GM18507 (cell line): ENCODE data around the gene TSPAN2.
A peak's percentile ranks its signal among the peaks of the same experiment; 100 is the strongest.

Source experiments
- DNase-seq: peaks from one replicate; pipeline ENCODE4 v3.0.0; 2011; ENCODE audit warnings: low read depth; ENCODE audit not compliant: insufficient read length; ENCODE audit errors: extremely low spot score
- FAIRE-seq: peaks from 2 replicates; lab custom pipeline; 2011; peaks lifted over from hg19 to GRCh38; lab: Jason Lieb, UNC

TSPAN2 gene

DNA sequence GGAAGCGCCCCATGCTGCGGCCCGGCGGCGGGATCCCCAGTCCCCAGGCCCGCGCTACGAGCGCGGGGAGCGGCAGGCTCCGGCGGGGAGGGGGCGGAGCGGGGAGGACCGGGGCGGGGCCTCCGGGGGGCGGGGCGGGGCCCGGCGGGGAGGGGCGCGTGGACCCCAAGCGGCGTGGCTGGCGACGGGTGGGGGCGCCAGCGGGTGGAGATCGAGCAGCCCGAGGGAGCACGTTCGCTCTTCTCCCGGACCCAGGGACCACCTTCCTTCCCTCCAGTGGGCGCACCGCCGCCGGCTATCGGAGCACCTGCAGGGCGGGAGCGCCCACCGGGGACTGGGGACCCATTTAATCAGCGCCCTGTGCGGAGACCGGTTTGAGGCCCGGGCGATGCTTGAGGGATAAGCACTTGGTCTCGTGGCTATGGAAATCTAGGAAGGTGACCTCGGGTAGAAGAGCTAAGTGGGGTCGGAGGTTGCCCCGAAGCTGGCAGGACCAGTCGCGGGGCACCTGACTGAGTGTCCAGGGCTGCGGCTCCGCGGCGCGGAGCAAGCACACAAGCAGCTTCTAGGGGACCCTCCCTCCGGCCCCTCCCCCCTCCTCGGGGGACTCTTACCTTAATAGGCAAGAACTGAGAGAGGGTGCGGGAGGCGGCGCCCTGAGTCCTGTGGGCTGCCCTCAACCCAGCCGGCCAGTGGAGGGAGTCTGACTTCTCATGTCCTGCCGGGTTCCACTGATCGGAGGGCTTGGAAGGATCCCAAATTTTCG lies at the start of gene TSPAN2:
Gene TSPAN2, minus strand, starts transcription at position 84 of the 766 bp plus-strand sequence. Its CDS starts 71 bp downstream, at position 13.
- DNase-seq (no peak), FAIRE-seq (no peak)

- FAIRE-seq = peak; percentile 81
Observed at GRCh38 chr1:115138973-115139372, 49.7 kb upstream of the TSPAN2 start.

DNA sequence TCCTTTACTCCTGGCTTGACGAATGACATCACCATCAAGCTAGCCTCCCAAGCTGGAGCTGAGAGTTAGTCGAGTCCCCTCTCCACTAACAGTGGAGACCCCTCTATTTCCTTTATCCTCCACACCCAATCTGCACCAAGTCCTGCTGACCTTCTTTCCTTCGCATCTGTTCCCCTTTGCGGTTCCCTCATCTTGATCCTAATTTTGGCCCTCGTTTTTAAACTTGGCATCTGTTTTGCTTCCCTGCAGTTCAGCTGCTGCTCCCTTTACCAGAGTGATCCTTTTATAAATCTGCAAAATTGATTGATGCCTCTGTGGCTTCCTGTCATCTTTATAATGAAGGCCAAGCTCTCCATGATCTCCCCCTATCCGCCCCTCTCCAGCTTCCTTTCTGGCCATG lies 49.0 kb upstream of the TSPAN2 start:
- no peak for FAIRE-seq
- DNase-seq = no peak

More at GRCh38 chr1:115138973-115139372, 49.7 kb upstream of the TSPAN2 start:
- peak; percentile 46 for DNase-seq

GRCh38 chr1:115137191-115137590 lies 47.9 kb upstream of the TSPAN2 start:
- no peak for FAIRE-seq

GRCh38 chr1:115136706-115137105 lies 47.4 kb upstream of the TSPAN2 start:
- DNase-seq (no peak), FAIRE-seq (no peak)

More at GRCh38 chr1:115137191-115137590, 47.9 kb upstream of the TSPAN2 start:
- DNase-seq = no peak

DNA sequence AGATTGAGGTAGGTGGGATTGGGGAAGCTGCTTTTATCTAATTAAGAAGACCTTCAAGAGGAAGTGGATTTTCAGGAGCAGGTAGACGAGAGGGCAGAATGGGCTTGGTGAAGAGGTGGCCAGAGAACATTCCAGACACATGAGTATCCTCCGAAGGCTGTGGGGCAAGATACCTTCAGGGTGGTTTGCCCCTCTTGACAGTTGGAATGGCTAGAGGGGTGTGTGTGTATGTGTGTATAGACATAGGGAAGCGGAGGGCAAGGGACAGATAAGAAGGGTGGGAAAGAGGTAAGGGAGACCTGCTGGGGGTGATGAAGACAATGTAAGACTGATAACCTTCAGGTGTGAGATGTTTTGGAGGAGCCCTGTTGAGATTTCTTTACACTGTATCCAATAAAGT lies 46.8 kb upstream of the TSPAN2 start:
- no peak for DNase-seq
- no peak for FAIRE-seq

- DNase-seq (no peak), FAIRE-seq (no peak)
Observed at GRCh38 chr1:115135681-115136080, 46.4 kb upstream of the TSPAN2 start.

DNA sequence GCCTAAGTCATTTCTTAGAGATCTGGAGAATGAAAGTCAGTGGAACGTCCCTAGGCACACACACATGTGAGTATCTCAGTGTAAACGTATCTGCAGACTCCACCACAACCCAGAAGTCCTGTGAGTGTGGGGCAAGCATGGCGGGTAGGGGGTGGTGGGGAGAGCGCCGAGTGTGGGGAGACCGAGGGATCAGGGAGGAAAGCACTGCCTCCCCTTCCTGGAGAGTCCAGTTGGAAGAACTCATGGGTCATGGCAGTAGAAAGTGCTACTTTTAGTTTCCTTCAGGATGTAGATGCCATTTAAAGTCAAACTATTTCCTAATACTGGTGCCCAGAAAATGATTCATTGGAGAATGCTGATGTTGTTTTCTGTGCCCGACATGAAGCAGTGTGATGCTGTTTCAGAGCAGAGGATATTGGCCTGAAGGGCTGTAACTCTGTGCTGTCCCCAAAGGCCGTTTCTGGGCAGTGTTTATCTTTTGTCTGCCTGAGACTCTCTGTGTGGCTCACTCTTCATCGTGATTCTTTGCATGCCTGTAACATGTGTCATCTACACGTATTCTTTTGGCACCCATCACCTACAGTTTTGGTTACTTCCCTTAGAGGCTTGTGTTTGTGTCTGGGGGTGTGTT lies 45.7 kb upstream of the TSPAN2 start:
- FAIRE-seq (no peak), DNase-seq (no peak)

- no peak for FAIRE-seq
- no peak for DNase-seq
Observed at GRCh38 chr1:115134231-115134630, 44.9 kb upstream of the TSPAN2 start.

DNA sequence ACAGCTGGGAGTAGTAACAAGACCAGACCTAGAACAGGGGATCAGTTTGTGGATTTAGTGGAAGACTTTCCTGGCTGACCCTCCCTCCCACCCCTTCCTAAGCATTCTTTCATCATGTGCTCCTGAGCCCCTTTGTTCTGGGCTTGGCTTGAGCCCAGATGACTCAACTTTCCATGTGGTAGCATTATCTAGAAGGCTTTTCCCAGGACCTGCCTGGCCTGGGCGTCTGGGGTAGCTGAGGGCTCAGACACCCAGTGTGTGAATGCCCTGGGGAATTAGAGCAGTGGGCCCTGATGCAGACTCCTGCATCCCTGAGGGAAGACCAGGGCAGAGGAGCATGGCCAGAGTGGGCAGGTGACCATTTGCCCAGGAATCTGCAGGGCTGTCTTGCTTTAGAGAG lies 44.1 kb upstream of the TSPAN2 start:
- no peak for DNase-seq
- FAIRE-seq = no peak

DNA sequence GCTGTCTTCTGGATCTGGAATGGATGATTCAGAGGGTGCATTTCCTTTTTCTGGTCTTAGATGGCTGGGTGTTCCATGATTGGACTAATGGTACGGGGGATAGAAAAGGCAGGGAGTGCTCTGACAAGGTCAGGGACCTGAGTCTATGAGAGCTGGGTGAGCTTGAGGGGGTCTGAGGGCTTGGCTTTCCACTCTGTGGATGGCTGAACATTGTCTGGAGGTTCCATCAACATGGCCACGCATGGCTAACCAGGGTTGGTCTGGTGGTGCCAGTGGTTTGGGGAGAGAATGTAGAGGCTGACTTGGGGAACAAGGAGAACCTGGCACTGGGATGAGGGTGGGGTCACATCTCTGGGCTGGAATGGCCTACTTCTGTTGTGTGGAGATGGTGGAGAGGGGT lies 41.5 kb upstream of the TSPAN2 start:
- no peak for DNase-seq
- no peak for FAIRE-seq

DNA sequence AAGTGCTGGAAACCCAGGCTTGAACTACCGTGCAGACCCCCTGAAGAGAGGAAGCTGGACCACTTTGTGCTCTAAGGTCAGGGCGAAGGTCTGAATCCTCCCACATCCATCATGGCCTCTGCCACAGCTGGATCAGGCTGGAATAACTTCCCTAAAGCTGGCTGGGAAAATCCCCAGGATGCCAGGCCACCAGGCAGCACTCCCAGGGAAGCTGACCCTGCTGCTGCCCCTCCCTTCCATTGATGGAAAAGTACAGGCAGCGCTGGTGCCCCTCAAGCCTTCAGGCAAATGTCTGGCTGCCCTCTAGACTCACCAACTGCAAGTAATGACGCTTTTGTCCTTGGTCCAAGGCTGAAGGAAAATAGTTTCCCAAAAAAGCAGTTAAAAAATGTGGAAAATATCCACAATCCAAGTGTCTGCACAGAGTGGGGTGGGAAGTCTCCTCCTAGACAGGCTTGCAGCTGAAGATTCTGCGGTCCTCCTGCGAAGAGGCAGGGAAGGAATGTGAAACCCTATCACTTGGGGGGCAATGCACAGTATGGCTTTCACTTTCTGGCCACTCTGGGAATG lies 39.9 kb upstream of the TSPAN2 start:
- FAIRE-seq (no peak), DNase-seq (no peak)

DNA sequence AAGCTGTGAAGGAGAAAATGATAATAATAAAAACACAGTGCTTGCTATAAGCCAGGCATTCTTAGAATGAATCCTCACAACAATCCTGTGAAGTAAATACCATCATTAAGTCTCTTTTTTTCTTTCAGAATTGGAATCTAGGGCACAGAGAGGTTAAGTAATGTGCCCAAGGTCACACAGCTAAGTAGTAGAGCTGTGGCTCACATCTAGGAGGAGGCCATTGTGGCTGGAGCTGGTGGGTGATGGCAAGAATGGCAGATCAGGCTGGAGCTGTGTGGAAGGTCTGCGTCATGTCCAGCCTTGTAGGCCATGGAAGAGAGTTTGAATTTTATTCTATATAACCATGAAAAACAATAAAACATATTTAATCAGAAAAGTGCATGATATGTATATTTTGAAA lies 38.2 kb upstream of the TSPAN2 start:
- no peak for DNase-seq
- FAIRE-seq = no peak

- FAIRE-seq = no peak
Observed at GRCh38 chr1:115126516-115126915, 37.2 kb upstream of the TSPAN2 start.

GRCh38 chr1:115123116-115123515 lies 33.8 kb upstream of the TSPAN2 start:
- FAIRE-seq (no peak), DNase-seq (no peak)

More at GRCh38 chr1:115126516-115126915, 37.2 kb upstream of the TSPAN2 start:
- no peak for DNase-seq

GRCh38 chr1:115121793-115122192 lies 32.5 kb upstream of the TSPAN2 start:
- no peak for FAIRE-seq
- DNase-seq = no peak

DNA sequence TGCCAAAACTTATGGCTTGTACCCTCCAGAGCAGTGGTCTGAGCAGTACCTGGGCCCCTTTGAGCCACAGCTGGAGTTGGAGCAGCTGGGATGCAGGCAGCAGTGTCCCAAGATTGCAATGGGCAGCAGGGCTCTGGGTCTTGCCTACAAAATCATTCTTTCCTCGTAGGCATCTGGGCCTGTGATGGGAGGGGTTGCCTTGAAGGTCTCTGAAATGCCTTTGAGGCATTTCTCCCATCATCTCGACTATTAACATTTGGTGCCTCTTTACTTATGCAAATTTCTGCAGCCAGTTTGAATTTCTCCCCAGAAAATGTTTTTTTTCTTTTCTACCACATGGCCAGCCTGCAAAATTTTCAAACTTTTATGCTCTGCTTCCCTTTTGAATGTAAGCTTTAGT lies 31.0 kb upstream of the TSPAN2 start:
- FAIRE-seq (no peak), DNase-seq (no peak)

- DNase-seq (no peak), FAIRE-seq (no peak)
Observed at GRCh38 chr1:115118611-115119010, 29.3 kb upstream of the TSPAN2 start.

- no peak for FAIRE-seq
- no peak for DNase-seq
Observed at GRCh38 chr1:115118086-115118485, 28.8 kb upstream of the TSPAN2 start.

GRCh38 chr1:115117298-115117697 lies 28.0 kb upstream of the TSPAN2 start:
- FAIRE-seq (no peak), DNase-seq (no peak)

- FAIRE-seq (no peak), DNase-seq (no peak)
Observed at GRCh38 chr1:115116512-115116911, 27.2 kb upstream of the TSPAN2 start.
